Measurements from ENCODE around the gene LY6G6C. TPM values are rescaled to one million over a fixed set of nuclear protein-coding genes. Genes with fewer than 3 reads are reported as not detected.

Gene LY6G6C
- total and polyA plus RNA-seq, 2 of the 13 experiments (the other 11 are each of a cell fraction or from before 2014, with no cell fraction given): 0.15 TPM; not detected in 1

GRCh38 chr6:31717499-31718222 is 3.9 kb downstream of the LY6G6C start (continued):
- peak; percentile 86 for TF ChIP-seq TEAD3 (CRISPR knock-in tag; optimal IDR thresholded peaks at IDR 0.05; ENCODE audit: borderline replicate concordance)
- no peak for TF ChIP-seq TGIF2 (CRISPR knock-in tag; IDR thresholded peaks at IDR 0.05)
- TF ChIP-seq ZNF550 (CRISPR knock-in tag; IDR thresholded peaks at IDR 0.05; ENCODE audit: borderline replicate concordance): no peak
- TF ChIP-seq ZNF687 (CRISPR knock-in tag; IDR thresholded peaks at IDR 0.05): peak; percentile 71
- no peak for TF ChIP-seq ZBTB3 (CRISPR knock-in tag; IDR thresholded peaks at IDR 0.05; ENCODE audit: borderline replicate concordance, low read depth)
- TF ChIP-seq MYNN (CRISPR knock-in tag; IDR thresholded peaks at IDR 0.05; ENCODE audit: low read depth): 0 out of 2 replicates have a peak, but pooled peaks have one; percentile 85
- TF ChIP-seq ZNF710 (CRISPR knock-in tag; IDR thresholded peaks at IDR 0.05; ENCODE audit: borderline replicate concordance): no peak; the same call in 1 of the 2 replicates
- TF ChIP-seq ZNF296 (CRISPR knock-in tag; conservative IDR thresholded peaks at IDR 0.05): no peak
- no peak for TF ChIP-seq NCOR1 (IDR thresholded peaks at IDR 0.05; ENCODE audit: borderline replicate concordance, low read length)
- TF ChIP-seq FOSL2 (CRISPR knock-in tag; IDR thresholded peaks at IDR 0.05): no peak; the same call in 1 of the 2 replicates
- TF ChIP-seq PBX2 (CRISPR knock-in tag; IDR thresholded peaks at IDR 0.05): no peak
- no peak for TF ChIP-seq GABPA (IDR thresholded peaks at IDR 0.05; ENCODE audit: low read depth, low read length)
- no peak for TF ChIP-seq GABPA (CRISPR knock-in tag; IDR thresholded peaks at IDR 0.05; ENCODE audit: low read depth)
- no peak for TF ChIP-seq MBD4 (IDR thresholded peaks at IDR 0.05; ENCODE audit: borderline replicate concordance, low read length)
- TF ChIP-seq ZNF354B (CRISPR knock-in tag; IDR thresholded peaks at IDR 0.05): no peak
- TF ChIP-seq ZNF615 (CRISPR knock-in tag; IDR thresholded peaks at IDR 0.05; ENCODE audit: borderline replicate concordance): no peak
- no peak for TF ChIP-seq IKZF1 (IDR thresholded peaks at IDR 0.05)
- no peak for TF ChIP-seq SMYD3 (CRISPR knock-in tag; IDR thresholded peaks at IDR 0.05)
- TF ChIP-seq TAF1 (CRISPR knock-in tag; IDR thresholded peaks at IDR 0.05): no peak
- no peak for TF ChIP-seq ZC3H4 (CRISPR knock-in tag; IDR thresholded peaks at IDR 0.05; ENCODE audit: borderline replicate concordance)
- no peak for TF ChIP-seq ADNP (CRISPR knock-in tag; IDR thresholded peaks at IDR 0.05)
- TF ChIP-seq ZMAT3 (CRISPR knock-in tag; conservative IDR thresholded peaks at IDR 0.05): no peak
- peak; percentile 66; the same call in 1 of the 2 replicates for TF ChIP-seq MYC (CRISPR knock-in tag; IDR thresholded peaks at IDR 0.05; ENCODE audit: borderline replicate concordance)
- no peak for TF ChIP-seq SATB2 (CRISPR knock-in tag; IDR thresholded peaks at IDR 0.05)
- no peak for TF ChIP-seq ZNF562 (CRISPR knock-in tag; IDR thresholded peaks at IDR 0.05; ENCODE audit: borderline replicate concordance)
- no peak for TF ChIP-seq ZBTB8A (CRISPR knock-in tag; IDR thresholded peaks at IDR 0.05; ENCODE audit: borderline replicate concordance, low read depth)

Data from HepG2 (cell line).